ENCODE data around the gene AXIN1. TPM values are rescaled to one million over a fixed set of nuclear protein-coding genes. Genes with fewer than 3 reads are reported as not detected.

AXIN1 gene
- polyA plus RNA-seq, 2 of the 4 experiments (the other 2 are of a cell fraction): 8.7 to 19.3 TPM

- peak overlapping the region; percentile 100 for H3K4me2 ChIP-seq
- H3K4me3 ChIP-seq: peak overlapping the region; percentile 98
- no peaks in the 10 kb centered on the region for H3K9me3 ChIP-seq
- peak overlapping the region; percentile 92 to 97; a peak in 5 of 6 replicates for H3K27ac ChIP-seq
- ChIA-PET CTCF (interaction anchor here (0.8 to 3.4 kb wide), 5 partner anchors 10 to 274 kb away, joined by 3 to 11 read pairs (median 5); partner anchors contain the start of gene MRPL28), POLR2A (no interaction called here)
- peak; percentile 36 to 71; a peak in 4 of 6 replicates for ATAC-seq
- DNase-seq (ENCODE audit: low read depth in 1 of 2, low spot score in 1 of 2): no peak
- TF ChIP-seq, protein P1, sequence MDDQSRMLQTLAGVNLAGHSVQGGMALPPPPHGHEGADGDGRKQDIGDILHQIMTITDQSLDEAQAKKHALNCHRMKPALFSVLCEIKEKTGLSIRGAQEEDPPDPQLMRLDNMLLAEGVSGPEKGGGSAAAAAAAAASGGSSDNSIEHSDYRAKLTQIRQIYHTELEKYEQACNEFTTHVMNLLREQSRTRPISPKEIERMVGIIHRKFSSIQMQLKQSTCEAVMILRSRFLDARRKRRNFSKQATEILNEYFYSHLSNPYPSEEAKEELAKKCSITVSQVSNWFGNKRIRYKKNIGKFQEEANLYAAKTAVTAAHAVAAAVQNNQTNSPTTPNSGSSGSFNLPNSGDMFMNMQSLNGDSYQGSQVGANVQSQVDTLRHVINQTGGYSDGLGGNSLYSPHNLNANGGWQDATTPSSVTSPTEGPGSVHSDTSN (IDR thresholded peaks at IDR 0.05): no peak
- TF ChIP-seq KDM5A (IDR thresholded peaks at IDR 0.05) (no peak), NPAS2 (CRISPR knock-in tag; IDR thresholded peaks at IDR 0.05; ENCODE audit: borderline replicate concordance) (no peak), GATA3 (IDR thresholded peaks at IDR 0.05; ENCODE audit: borderline replicate concordance) (no peak), HDAC2 (IDR thresholded peaks at IDR 0.05) (no peak), ZFP36 (IDR thresholded peaks at IDR 0.05; ENCODE audit: borderline replicate concordance, partially characterized antibody) (no peak), HOXB5 (CRISPR knock-in tag; IDR thresholded peaks at IDR 0.05) (no peak)
- no peak for FAIRE-seq
- peaks cover 10% of the 10 kb centered on the region; the same call in 2 of the 3 replicates for H3K4me1 ChIP-seq
- WGBS (ENCODE audit: missing lambda C conversion rate): 53% methylated on average over 10 of the region's 12 CpGs
Observed at GRCh38 chr16:380762-381011, 28.2 kb upstream of the AXIN1 start.

DNA sequence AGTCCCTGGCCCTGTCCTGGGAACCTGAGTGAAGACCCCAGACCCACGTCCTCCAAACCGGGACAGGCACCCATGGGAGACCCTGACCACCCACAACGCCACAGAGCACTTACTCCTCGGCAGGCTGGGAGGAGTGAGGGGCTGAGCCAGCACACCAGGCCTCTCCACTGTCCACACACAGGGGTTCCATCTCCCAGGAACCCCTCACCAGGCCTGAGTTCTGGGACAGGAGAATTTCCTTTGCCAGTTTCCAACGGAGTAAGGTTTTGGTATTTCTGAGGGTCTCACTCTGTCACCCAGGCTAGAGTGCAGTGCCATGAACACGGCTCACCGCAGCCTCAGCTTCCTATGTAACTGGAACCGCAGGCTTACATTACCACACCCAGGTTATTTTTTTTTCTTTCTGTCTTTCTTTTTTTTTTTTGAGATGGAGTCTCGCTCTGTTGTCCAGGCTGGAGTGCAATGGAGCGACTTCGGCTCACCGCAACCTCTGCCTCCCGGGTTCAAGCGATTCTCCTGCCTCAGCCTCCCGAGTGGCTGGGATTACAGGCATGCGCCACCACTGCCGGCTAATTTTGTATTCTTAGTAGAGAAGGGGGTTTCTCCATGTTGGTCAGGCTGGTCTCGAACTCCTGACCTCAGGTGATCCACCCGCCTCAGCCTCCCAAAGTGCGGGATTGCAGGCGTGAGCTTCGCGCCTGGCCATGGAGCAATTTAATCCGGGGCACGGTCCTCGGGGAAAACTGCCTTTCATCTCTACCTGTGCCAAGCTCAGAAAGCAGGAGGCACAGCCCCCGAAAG lies 27.6 kb upstream of the AXIN1 start:
- no peak for DNase-seq (ENCODE audit: low read depth in 1 of 2, low spot score in 1 of 2)
- Histone ChIP-seq H3K27ac (peak overlapping the region; percentile 92 to 97; a peak in 4 of 6 replicates), H3K4me1 (peaks cover 10% of the 10 kb centered on the region; the same call in 2 of the 3 replicates), H3K4me2 (peak overlapping the region; percentile 100), H3K4me3 (peak overlapping the region; percentile 98), H3K9me3 (no peaks in the 10 kb centered on the region)
- CTCF ChIA-PET: interaction anchor here (1.2 to 3.4 kb wide), 4 partner anchors 9 to 273 kb away, joined by 4 to 11 read pairs (median 5); partner anchors contain the start of gene MRPL28
- POLR2A ChIA-PET: no interaction called here
- 80% methylated on average over 26 of the region's 27 CpGs for WGBS (ENCODE audit: missing lambda C conversion rate)
- FAIRE-seq: no peak
- ATAC-seq: no peak
- TF ChIP-seq HMGXB4 (CRISPR knock-in tag; IDR thresholded peaks at IDR 0.05; ENCODE audit: borderline replicate concordance): no peak
- TF ChIP-seq GATA3 (IDR thresholded peaks at IDR 0.05; ENCODE audit: borderline replicate concordance): no peak
- TF ChIP-seq KDM1A (IDR thresholded peaks at IDR 0.05; ENCODE audit: low read depth): no peak
- TF ChIP-seq ELK1 (IDR thresholded peaks at IDR 0.05; ENCODE audit: low read depth, low read length): no peak

DNA sequence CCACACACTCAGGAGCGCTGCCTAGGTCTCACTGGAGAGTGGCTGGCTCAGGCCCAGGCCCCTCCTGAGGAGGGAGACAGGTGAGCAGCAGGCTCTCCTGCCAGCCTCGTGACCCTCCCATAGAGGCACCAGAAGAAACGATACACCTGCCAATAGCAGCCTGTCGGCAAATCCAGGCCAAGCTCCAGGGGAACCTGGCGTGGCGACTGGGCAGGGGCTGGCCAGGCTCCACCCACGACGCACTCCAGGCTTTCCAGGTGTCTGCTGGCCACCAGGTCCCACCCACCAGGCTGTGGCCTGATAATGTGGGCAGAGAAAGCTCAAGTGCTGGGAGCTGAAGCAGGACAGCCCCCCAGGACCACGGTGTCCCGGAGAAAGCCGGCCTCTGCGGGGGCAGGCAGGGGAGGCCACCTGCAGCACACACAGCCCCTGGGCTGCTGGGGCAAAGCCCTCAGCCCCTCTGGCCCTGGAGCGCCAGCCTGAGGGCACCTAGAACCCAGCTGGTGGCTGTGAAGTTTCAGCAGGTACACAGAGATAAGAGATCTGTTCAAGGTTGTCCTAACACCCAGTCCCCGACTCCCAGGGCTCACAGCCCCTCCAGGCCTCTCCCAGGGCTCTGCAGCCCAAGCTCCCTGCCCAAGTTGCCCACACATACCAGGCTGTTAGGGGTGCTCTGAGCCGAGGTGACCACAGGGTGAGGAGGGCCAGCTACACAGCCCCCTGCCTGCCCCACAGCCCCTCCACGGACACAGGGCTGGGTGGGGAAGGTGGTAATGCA lies 26.8 kb upstream of the AXIN1 start:
- H3K4me1 ChIP-seq: peaks cover 10% of the 10 kb centered on the region; the same call in 2 of the 3 replicates
- no peak overlapping the region for H3K27ac ChIP-seq
- ChIA-PET CTCF (interaction anchor here (1.2 to 3.4 kb wide), 2 partner anchors 9 to 17 kb away, joined by 5 to 11 read pairs; partner anchors contain the start of gene MRPL28), POLR2A (no interaction called here)
- no peak for FAIRE-seq
- 86% methylated on average over 10 of the region's 16 CpGs for WGBS (ENCODE audit: missing lambda C conversion rate)
- no peak for ATAC-seq
- H3K9me3 ChIP-seq: no peaks in the 10 kb centered on the region
- no peak overlapping the region for H3K4me3 ChIP-seq
- no peak for DNase-seq (ENCODE audit: low read depth in 1 of 2, low spot score in 1 of 2)
- H3K4me2 ChIP-seq: no peak overlapping the region
- no peak for TF ChIP-seq GATA3 (IDR thresholded peaks at IDR 0.05; ENCODE audit: borderline replicate concordance)
- no peak for TF ChIP-seq BCL3 (IDR thresholded peaks at IDR 0.05)
- TF ChIP-seq JUN (IDR thresholded peaks at IDR 0.05): no peak
- no peak for TF ChIP-seq TP53 (CRISPR knock-in tag; IDR thresholded peaks at IDR 0.05)
- no peak for TF ChIP-seq ZSCAN20 (CRISPR knock-in tag; IDR thresholded peaks at IDR 0.05)
- no peak for TF ChIP-seq CHD4 (IDR thresholded peaks at IDR 0.05; ENCODE audit: borderline replicate concordance)
- TF ChIP-seq POLR2A (IDR thresholded peaks at IDR 0.05; ENCODE audit: low read length): no peak
- TF ChIP-seq HOXB5 (CRISPR knock-in tag; IDR thresholded peaks at IDR 0.05): no peak
- TF ChIP-seq MAZ (IDR thresholded peaks at IDR 0.05; ENCODE audit: borderline replicate concordance, low read depth, low read length): no peak
- TF ChIP-seq FOXS1 (CRISPR knock-in tag; IDR thresholded peaks at IDR 0.05): no peak
- no peak for TF ChIP-seq MAFK (IDR thresholded peaks at IDR 0.05; ENCODE audit: partially characterized antibody)
- no peak for TF ChIP-seq FOSL2 (IDR thresholded peaks at IDR 0.05)
- TF ChIP-seq FOSL2 (CRISPR knock-in tag; IDR thresholded peaks at IDR 0.05): no peak
- no peak for TF ChIP-seq HOXB13 (CRISPR knock-in tag; IDR thresholded peaks at IDR 0.05; ENCODE audit: low read depth)
- no peak for TF ChIP-seq ZC3H11A (IDR thresholded peaks at IDR 0.05)
- no peak for TF ChIP-seq ATOH8 (CRISPR knock-in tag; IDR thresholded peaks at IDR 0.05; ENCODE audit: low read depth)
- TF ChIP-seq RNF2 (IDR thresholded peaks at IDR 0.05; ENCODE audit: borderline replicate concordance, low read depth): no peak
- no peak for TF ChIP-seq NFE2L2 (conservative IDR thresholded peaks at IDR 0.05; ENCODE audit: low read length)
- no peak for TF ChIP-seq CHD2 (IDR thresholded peaks at IDR 0.05; ENCODE audit: low read length, partially characterized antibody)
